Neural progenitor cell (in vitro differentiated cells): Measurements from ENCODE around the gene RPS19. TPM values are rescaled to one million over a fixed set of nuclear protein-coding genes. Genes with fewer than 3 reads are reported as not detected.

Experiments
- DNase-seq: peaks from one replicate; pipeline ENCODE4 v3.0.0-alpha.2; 2016; ENCODE audit warnings: low spot score
- H2AFZ ChIP-seq: fragments of 200-600 bp; sonication (generic); replicated peaks from 2 replicates; pipeline ENCODE4 v1.6.1; 2016; ENCODE audit warnings: antibody characterized with exemption
- H3F3A ChIP-seq: fragments of 200-600 bp; sonication (generic); 2 replicates; pipeline ENCODE4 v1.6.1; 2016; ENCODE audit warnings: antibody characterized with exemption, low read depth
- H3K27ac ChIP-seq: fragments of 200-600 bp; sonication (generic); 2 replicates; pipeline ENCODE4 v1.5.1; 2016; ENCODE audit warnings: mild to moderate bottlenecking
- H3K27me3 ChIP-seq: fragments of 200-600 bp; sonication (generic); 2 replicates; pipeline ENCODE4 v1.6.1; 2016; ENCODE audit warnings: mild to moderate bottlenecking, moderate library complexity
- H3K36me3 ChIP-seq: fragments of 200-600 bp; sonication (generic); 2 replicates; pipeline ENCODE4 v1.5.1; 2016
- H3K4me1 ChIP-seq: fragments of 200-600 bp; sonication (generic); 2 replicates; pipeline ENCODE4 v1.6.1; 2016; ENCODE audit warnings: mixed run types
- H3K4me2 ChIP-seq: fragments of 200-600 bp; sonication (generic); 2 replicates; pipeline ENCODE4 v1.6.1; 2016
- H3K4me3 ChIP-seq: fragments of 200-600 bp; sonication (generic); 2 replicates; pipeline ENCODE4 v1.5.1; 2016
- H3K79me2 ChIP-seq: fragments of 200-600 bp; sonication (generic); 2 replicates; pipeline ENCODE4 v1.6.1; 2016; ENCODE audit warnings: low read depth
- H3K9ac ChIP-seq: fragments of 200-600 bp; sonication (generic); 2 replicates; pipeline ENCODE4 v1.6.1; 2016
- H3K9me3 ChIP-seq: fragments of 200-600 bp; sonication (generic); 2 replicates; pipeline ENCODE4 v1.5.1; 2016; ENCODE audit warnings: low read depth
- H4K20me1 ChIP-seq: fragments of 200-600 bp; sonication (generic); 2 replicates; pipeline ENCODE4 v1.6.1; 2016; ENCODE audit warnings: low read depth
- H3K27ac Mint-ChIP-seq: 3 replicates; pipeline ENCODE4 v1.8.0; 2021; ENCODE audit warnings: mixed read lengths
- H3K27me3 Mint-ChIP-seq: 2 replicates; pipeline ENCODE4 v1.8.0; 2022; ENCODE audit warnings: low read depth, mild to moderate bottlenecking, inconsistent platforms, moderate library complexity, mixed read lengths; ENCODE audit not compliant: insufficient read depth
- H3K36me3 Mint-ChIP-seq: 3 replicates; pipeline ENCODE4 v1.8.0; 2021; ENCODE audit warnings: mixed read lengths
- H3K4me1 Mint-ChIP-seq: 3 replicates; pipeline ENCODE4 v1.8.0; 2021; ENCODE audit warnings: mixed read lengths
- H3K4me3 Mint-ChIP-seq: 3 replicates; pipeline ENCODE4 v1.8.0; 2021; ENCODE audit warnings: mild to moderate bottlenecking, moderate library complexity, mixed read lengths
- H3K9me3 Mint-ChIP-seq: 3 replicates; pipeline ENCODE4 v1.8.0; 2020; ENCODE audit warnings: mixed read lengths
- CTCF ChIP-seq: fragments of 200-600 bp; sonication (generic); IDR thresholded peaks from 2 replicates; pipeline ENCODE4 v1.5.1; 2017; ENCODE audit warnings: antibody characterized with exemption, mild to moderate bottlenecking
- EZH2 ChIP-seq: fragments of 200-600 bp; sonication (generic); IDR thresholded peaks from 2 replicates; pipeline ENCODE4 v1.6.1; 2017; ENCODE audit warnings: antibody characterized with exemption, mild to moderate bottlenecking, moderate library complexity
- EZH2phosphoT487 ChIP-seq: fragments of 200-600 bp; sonication (generic); IDR thresholded peaks from 2 replicates; pipeline ENCODE4 v1.6.1; 2017; ENCODE audit warnings: antibody characterized with exemption
- total RNA-seq: library from RNA; depleted of rRNA; stranded (reverse); fragments of >200 nt; gene quantifications from 2 replicates; pipeline ENCODE4 v1.2.3, GENCODE V29; 2015; ENCODE audit warnings: low replicate concordance

Gene RPS19
- total RNA-seq, 1 donor from 2014 or later = 1,422 TPM

GRCh38 chr19:41918095-41918494 lies 58.0 kb downstream of the RPS19 start:
- H3K27me3 ChIP-seq = peaks cover 100% of the 10 kb centered on the region
- Mint-ChIP-seq H3K9me3 (no peaks in the 10 kb centered on the region), H3K4me1 (peaks cover 7% of the 10 kb centered on the region), H3K4me3 (no peak overlapping the region), H3K27ac (no peak overlapping the region), H3K27me3 (peaks cover 23% of the 10 kb centered on the region), H3K36me3 (no peaks in the 10 kb centered on the region)
- no peak overlapping the region for H3K4me3 ChIP-seq
- peaks cover under 1% of the 10 kb centered on the region for H3K4me1 ChIP-seq
- no peak overlapping the region for H3K4me2 ChIP-seq
- H3K9me3 ChIP-seq = no peaks in the 10 kb centered on the region
- H3K36me3 ChIP-seq = no peaks in the 10 kb centered on the region
- H2AFZ ChIP-seq = no peak overlapping the region
- no peaks in the 10 kb centered on the region for H3K79me2 ChIP-seq
- no peak overlapping the region for H3K27ac ChIP-seq
- peaks cover 16% of the 10 kb centered on the region for H4K20me1 ChIP-seq
- no peak for DNase-seq
- TF ChIP-seq EZH2 = no peak
- TF ChIP-seq EZH2phosphoT487 = no peak
- no peak for TF ChIP-seq CTCF
- peaks cover 19% of the 10 kb centered on the region for H3F3A ChIP-seq
- H3K9ac ChIP-seq = no peak overlapping the region

- Mint-ChIP-seq H3K36me3 (no peaks in the 10 kb centered on the region), H3K27ac (no peak overlapping the region), H3K4me1 (peaks cover 7% of the 10 kb centered on the region), H3K4me3 (no peak overlapping the region), H3K27me3 (peaks cover 25% of the 10 kb centered on the region), H3K9me3 (peaks cover 2% of the 10 kb centered on the region)
- Histone ChIP-seq H3K4me1 (no peaks in the 10 kb centered on the region), H3K9me3 (no peaks in the 10 kb centered on the region), H3K27ac (no peak overlapping the region), H3K27me3 (peaks cover 98% of the 10 kb centered on the region), H3K4me3 (no peak overlapping the region), H3K4me2 (no peak overlapping the region), H3K9ac (no peak overlapping the region), H3K79me2 (no peaks in the 10 kb centered on the region), H3F3A (peaks cover 19% of the 10 kb centered on the region), H2AFZ (no peak overlapping the region), H4K20me1 (peaks cover 11% of the 10 kb centered on the region), H3K36me3 (no peaks in the 10 kb centered on the region)
- no peak for DNase-seq
- no peak for TF ChIP-seq EZH2phosphoT487
- TF ChIP-seq CTCF = no peak
- TF ChIP-seq EZH2 = no peak
Measured at GRCh38 chr19:41918653-41919244, 58.7 kb downstream of the RPS19 start.

GRCh38 chr19:41919948-41920712 lies 60.1 kb downstream of the RPS19 start:
- Mint-ChIP-seq H3K27ac (no peak overlapping the region), H3K4me3 (no peak overlapping the region), H3K27me3 (peaks cover 15% of the 10 kb centered on the region), H3K9me3 (peaks cover 2% of the 10 kb centered on the region), H3K4me1 (peaks cover 7% of the 10 kb centered on the region), H3K36me3 (no peaks in the 10 kb centered on the region)
- no peak overlapping the region for H3K27ac ChIP-seq
- no peak overlapping the region for H3K4me3 ChIP-seq
- no peaks in the 10 kb centered on the region for H3K9me3 ChIP-seq
- no peak for TF ChIP-seq EZH2phosphoT487
- no peak for TF ChIP-seq EZH2
- no peak for TF ChIP-seq CTCF
- no peak for DNase-seq
- H3K36me3 ChIP-seq = no peaks in the 10 kb centered on the region
- peaks cover 7% of the 10 kb centered on the region for H4K20me1 ChIP-seq
- no peak overlapping the region for H2AFZ ChIP-seq
- H3K4me1 ChIP-seq = no peaks in the 10 kb centered on the region
- H3K27me3 ChIP-seq = peaks cover 98% of the 10 kb centered on the region
- no peaks in the 10 kb centered on the region for H3K79me2 ChIP-seq
- H3F3A ChIP-seq = peaks cover 19% of the 10 kb centered on the region
- no peak overlapping the region for H3K4me2 ChIP-seq
- H3K9ac ChIP-seq = no peak overlapping the region
